Thoracic aorta (tissue), 2 donors: ENCODE data around the gene SLC13A3. TPM values are rescaled to one million over a fixed set of nuclear protein-coding genes. Genes with fewer than 3 reads are reported as not detected.

ENCODE experiments used
- ATAC-seq: fragments of 150-250 bp; one replicate; pipeline ENCODE4 v1.8.0; 2017; ENCODE audit warnings: low read depth; ENCODE audit not compliant: insufficient number of reproducible peaks, low FRiP score
- DNase-seq: peaks from one replicate; pipeline ENCODE4 v3.0.0-alpha.2; 2020; ENCODE audit warnings: low spot score
- H3K27ac ChIP-seq, 2 donors: fragments of 200-600 bp; sonication (generic); 1 replicate in 1 of 2; 2 replicates in 1 of 2; pipeline ENCODE4 v1.5.1; 2016; ENCODE audit warnings: mild to moderate bottlenecking in 2 of 2, moderate library complexity in 2 of 2
- H3K27me3 ChIP-seq: fragments of 200-600 bp; sonication (generic); replicated peaks from 2 replicates; pipeline ENCODE4 v1.6.0; 2016; ENCODE audit warnings: mild to moderate bottlenecking; ENCODE audit not compliant: insufficient read depth
- H3K36me3 ChIP-seq: fragments of 200-600 bp; sonication (generic); one replicate; pipeline ENCODE4 v1.5.1; 2016
- H3K4me1 ChIP-seq, 2 donors: fragments of 200-600 bp; sonication (generic); 1 replicate in 1 of 2; 2 replicates in 1 of 2; pipeline versions ENCODE4 v1.5.1 to v1.6.0; 2016; ENCODE audit warnings: low read depth in 2 of 2, mild to moderate bottlenecking in 1 of 2; ENCODE audit not compliant: control insufficient read depth in 1 of 2
- H3K4me3 ChIP-seq: fragments of 200-600 bp; sonication (generic); 2 replicates; pipeline ENCODE4 v1.5.1; 2016; ENCODE audit warnings: mild to moderate bottlenecking
- H3K9me3 ChIP-seq: fragments of 200-600 bp; sonication (generic); 2 replicates; pipeline ENCODE4 v1.5.1; 2016
- total RNA-seq, 2 donors: library from RNA; depleted of rRNA; stranded (reverse); fragments of >200 nt; gene quantifications; one replicate each; pipeline versions ENCODE4 v1.1.0 to v1.2.3, GENCODE V29; 2016
- TF ChIP-seq, protein P1 (sequence below): fragments of 200-600 bp; sonication (generic); IDR thresholded peaks from one replicate; pipeline ENCODE4 v1.5.1; 2019; ENCODE audit warnings: antibody characterized with exemption

SLC13A3 gene
- total RNA-seq, 2 donors from 2014 or later = 3.2 to 4.9 TPM

DNA sequence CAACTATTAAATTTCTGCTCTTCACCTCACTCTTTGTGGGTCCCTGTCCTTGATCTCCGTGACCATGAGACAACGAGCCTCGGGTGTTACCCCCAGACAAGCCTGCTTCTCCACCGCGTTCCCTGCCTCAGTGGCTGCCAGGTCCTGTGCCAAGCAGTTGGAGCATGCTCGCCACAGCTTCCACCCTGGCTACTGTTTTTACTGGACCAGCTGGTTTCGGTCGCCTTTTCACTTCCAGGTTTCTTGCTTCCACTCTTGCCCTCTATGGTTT is 32.3 kb upstream of the SLC13A3 start:
- H3K27ac ChIP-seq = no peak overlapping the region
- TF ChIP-seq, protein P1, sequence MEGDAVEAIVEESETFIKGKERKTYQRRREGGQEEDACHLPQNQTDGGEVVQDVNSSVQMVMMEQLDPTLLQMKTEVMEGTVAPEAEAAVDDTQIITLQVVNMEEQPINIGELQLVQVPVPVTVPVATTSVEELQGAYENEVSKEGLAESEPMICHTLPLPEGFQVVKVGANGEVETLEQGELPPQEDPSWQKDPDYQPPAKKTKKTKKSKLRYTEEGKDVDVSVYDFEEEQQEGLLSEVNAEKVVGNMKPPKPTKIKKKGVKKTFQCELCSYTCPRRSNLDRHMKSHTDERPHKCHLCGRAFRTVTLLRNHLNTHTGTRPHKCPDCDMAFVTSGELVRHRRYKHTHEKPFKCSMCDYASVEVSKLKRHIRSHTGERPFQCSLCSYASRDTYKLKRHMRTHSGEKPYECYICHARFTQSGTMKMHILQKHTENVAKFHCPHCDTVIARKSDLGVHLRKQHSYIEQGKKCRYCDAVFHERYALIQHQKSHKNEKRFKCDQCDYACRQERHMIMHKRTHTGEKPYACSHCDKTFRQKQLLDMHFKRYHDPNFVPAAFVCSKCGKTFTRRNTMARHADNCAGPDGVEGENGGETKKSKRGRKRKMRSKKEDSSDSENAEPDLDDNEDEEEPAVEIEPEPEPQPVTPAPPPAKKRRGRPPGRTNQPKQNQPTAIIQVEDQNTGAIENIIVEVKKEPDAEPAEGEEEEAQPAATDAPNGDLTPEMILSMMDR = no peak
- DNase-seq = no peak
- H3K4me3 ChIP-seq = peak overlapping the region; percentile 68
- ATAC-seq = no peak
- H3K9me3 ChIP-seq = no peaks in the 10 kb centered on the region
- H3K27me3 ChIP-seq = no peaks in the 10 kb centered on the region
- H3K4me1 ChIP-seq = peaks cover 28 to 43% of the 10 kb centered on the region in 2 donors
- H3K36me3 ChIP-seq = peaks cover 5% of the 10 kb centered on the region

DNA sequence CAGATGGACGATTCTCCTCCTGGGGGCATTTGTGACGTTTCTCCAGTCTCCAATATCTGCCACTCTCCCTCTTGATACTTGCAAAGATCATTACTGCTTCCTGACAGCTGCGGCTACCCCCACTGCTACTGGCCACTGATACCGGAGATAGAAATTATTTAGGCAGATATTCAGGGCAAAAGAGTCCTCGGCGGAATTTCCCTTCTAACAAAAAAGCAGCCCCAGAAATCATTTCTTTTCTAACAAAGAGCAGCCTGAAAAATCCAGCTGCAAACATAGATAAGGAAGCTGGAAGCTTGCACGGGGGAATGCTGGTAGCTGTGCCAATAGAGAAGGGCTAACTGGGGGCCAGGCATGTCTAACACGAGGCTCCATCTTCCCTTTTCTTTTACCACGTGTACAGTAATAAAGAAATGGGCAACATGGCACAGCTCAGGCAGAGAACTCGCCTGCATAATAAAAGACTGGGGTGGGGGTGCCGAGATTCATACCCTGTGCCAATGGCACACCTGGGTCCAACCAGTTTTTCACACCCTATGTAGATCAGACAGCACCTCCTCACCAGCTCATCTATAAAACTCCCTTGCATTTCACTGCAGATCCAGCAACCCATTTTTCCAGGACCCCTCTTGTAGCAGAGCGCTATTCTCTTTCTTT is 31.9 kb upstream of the SLC13A3 start:
- Histone ChIP-seq H3K4me1 (peaks cover 23 to 38% of the 10 kb centered on the region in 2 donors), H3K4me3 (peak overlapping the region; percentile 68), H3K27me3 (no peaks in the 10 kb centered on the region), H3K27ac (no peak overlapping the region), H3K9me3 (no peaks in the 10 kb centered on the region), H3K36me3 (peaks cover 5% of the 10 kb centered on the region)
- TF ChIP-seq, protein P1 = no peak
- DNase-seq (no peak), ATAC-seq (no peak)

GRCh38 chr20:46682063-46682821 is 31.0 kb upstream of the SLC13A3 start:
- Histone ChIP-seq H3K27ac (no peak overlapping the region), H3K9me3 (no peaks in the 10 kb centered on the region), H3K4me1 (peaks cover 14 to 30% of the 10 kb centered on the region in 2 donors), H3K27me3 (no peaks in the 10 kb centered on the region), H3K4me3 (no peak overlapping the region), H3K36me3 (peaks cover 5% of the 10 kb centered on the region)
- DNase-seq = no peak
- TF ChIP-seq, protein P1 = no peak
- ATAC-seq = no peak

GRCh38 chr20:46681032-46681854 is 30.0 kb upstream of the SLC13A3 start:
- Histone ChIP-seq H3K4me1 (peaks cover 10 to 23% of the 10 kb centered on the region in 2 donors), H3K9me3 (no peaks in the 10 kb centered on the region), H3K36me3 (peaks cover under 1% of the 10 kb centered on the region), H3K27me3 (no peaks in the 10 kb centered on the region), H3K4me3 (no peak overlapping the region), H3K27ac (no peak overlapping the region)
- ATAC-seq (no peak), DNase-seq (no peak)
- TF ChIP-seq, protein P1 = peak; percentile 73

DNA sequence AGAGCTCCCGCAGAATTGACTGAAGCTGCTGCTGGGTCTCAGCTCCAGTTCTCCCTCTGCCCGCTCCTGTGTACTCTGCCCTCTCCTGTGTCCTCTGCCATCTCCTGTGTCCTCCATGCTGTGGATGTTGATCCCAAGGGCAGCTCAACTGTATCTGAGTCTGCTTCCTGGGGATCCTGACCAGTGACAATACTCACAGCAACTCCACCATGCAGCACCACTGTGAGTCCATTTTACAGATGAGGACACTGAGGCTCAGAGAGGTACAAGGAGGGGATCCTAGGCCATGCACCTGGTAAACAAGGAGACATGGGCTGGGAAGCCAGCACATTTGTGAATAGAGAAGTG is 29.4 kb upstream of the SLC13A3 start:
- DNase-seq = no peak
- TF ChIP-seq, protein P1 = no peak
- peaks cover 10 to 23% of the 10 kb centered on the region in 2 donors for H3K4me1 ChIP-seq
- no peak overlapping the region for H3K4me3 ChIP-seq
- no peak for ATAC-seq
- no peaks in the 10 kb centered on the region for H3K36me3 ChIP-seq
- no peak overlapping the region for H3K27ac ChIP-seq
- no peaks in the 10 kb centered on the region for H3K9me3 ChIP-seq
- no peaks in the 10 kb centered on the region for H3K27me3 ChIP-seq
